MM.1S (cell line): ENCODE data around the gene PSENEN.

Source experiments
- DNase-seq: peaks from one replicate; pipeline ENCODE4 v3.0.0-alpha.2; 2015
- H2AFZ ChIP-seq: fragments of 300-600 bp; sonication (generic); 2 replicates; pipeline ENCODE4 v1.6.0; 2016; ENCODE audit warnings: antibody characterized with exemption, low read length
- H3F3A ChIP-seq: fragments of 300-600 bp; sonication (generic); 2 replicates; pipeline ENCODE4 v1.6.1; 2016; ENCODE audit warnings: mild to moderate bottlenecking, antibody characterized with exemption, low read length, moderate library complexity, mixed read lengths; ENCODE audit not compliant: insufficient read depth
- H3K27ac ChIP-seq: fragments of 300-600 bp; sonication (generic); 2 replicates; pipeline ENCODE4 v1.5.1; 2016; ENCODE audit warnings: mild to moderate bottlenecking, low read length
- H3K27me3 ChIP-seq: fragments of 300-600 bp; sonication (generic); replicated peaks from 2 replicates; pipeline ENCODE4 v1.6.0; 2016; ENCODE audit warnings: low read length; ENCODE audit not compliant: insufficient read depth
- H3K36me3 ChIP-seq: fragments of 300-600 bp; sonication (generic); replicated peaks from 2 replicates; pipeline ENCODE4 v1.6.1; 2016; ENCODE audit warnings: mild to moderate bottlenecking, low read length, mixed read lengths; ENCODE audit not compliant: insufficient read depth
- H3K4me1 ChIP-seq: fragments of 300-600 bp; sonication (generic); 2 replicates; pipeline ENCODE4 v1.6.1; 2016; ENCODE audit warnings: low read length, mixed read lengths
- H3K4me2 ChIP-seq: fragments of 300-600 bp; sonication (generic); 2 replicates; pipeline ENCODE4 v1.6.0; 2016; ENCODE audit warnings: low read depth, low read length
- H3K4me3 ChIP-seq: fragments of 300-600 bp; sonication (generic); 2 replicates; pipeline ENCODE4 v1.5.1; 2016; ENCODE audit warnings: low read length, mixed read lengths
- H3K79me2 ChIP-seq: fragments of 300-600 bp; sonication (generic); 2 replicates; pipeline ENCODE4 v1.6.1; 2016; ENCODE audit warnings: mixed run types, low read length, mixed read lengths
- H3K9ac ChIP-seq: fragments of 300-600 bp; sonication (generic); 2 replicates; pipeline ENCODE4 v1.6.1; 2016; ENCODE audit warnings: low read length, mixed read lengths
- H3K9me2 ChIP-seq: fragments of 300-600 bp; sonication (generic); replicated peaks from 2 replicates; pipeline ENCODE4 v1.6.1; 2016; ENCODE audit warnings: mild to moderate bottlenecking, low read length, mixed read lengths; ENCODE audit not compliant: insufficient read depth
- H3K9me3 ChIP-seq: fragments of 300-600 bp; sonication (generic); replicated peaks from 2 replicates; pipeline ENCODE4 v1.6.1; 2016; ENCODE audit warnings: mild to moderate bottlenecking, low read length, mixed read lengths; ENCODE audit not compliant: insufficient read depth
- H4K20me1 ChIP-seq: fragments of 300-600 bp; sonication (generic); 2 replicates; pipeline ENCODE4 v1.6.1; 2016; ENCODE audit warnings: mild to moderate bottlenecking, low read length, moderate library complexity, mixed read lengths; ENCODE audit not compliant: insufficient read depth
- CTCF ChIP-seq: fragments of 300-600 bp; sonication (generic); IDR thresholded peaks from 2 replicates; pipeline ENCODE4 v1.5.1; 2016; ENCODE audit warnings: antibody characterized with exemption, low read length, mixed read lengths
- EZH2 ChIP-seq: fragments of 300-600 bp; sonication (generic); optimal IDR thresholded peaks from 2 replicates; pipeline ENCODE3; 2017; ENCODE audit warnings: low read depth, mild to moderate bottlenecking, antibody characterized with exemption, low read length, mixed read lengths
- EZH2phosphoT487 ChIP-seq: fragments of 300-600 bp; sonication (generic); IDR thresholded peaks from 2 replicates; pipeline ENCODE4 v1.6.1; 2018; ENCODE audit warnings: antibody characterized with exemption, low read length

PSENEN gene

GRCh38 chr19:35755131-35755549 lies 9.7 kb downstream of the PSENEN start:
- no peak overlapping the region for H2AFZ ChIP-seq
- H3K9me2 ChIP-seq: no peaks in the 10 kb centered on the region
- H3K79me2 ChIP-seq: peaks cover 15% of the 10 kb centered on the region
- H3K36me3 ChIP-seq: no peaks in the 10 kb centered on the region
- H4K20me1 ChIP-seq: no peaks in the 10 kb centered on the region
- H3K4me1 ChIP-seq: peaks cover 12% of the 10 kb centered on the region; the same call in 1 of the 2 replicates
- DNase-seq: no peak
- no peaks in the 10 kb centered on the region for H3K27me3 ChIP-seq
- H3F3A ChIP-seq: peaks cover 4% of the 10 kb centered on the region; the same call in 1 of the 2 replicates
- TF ChIP-seq EZH2 (no peak), EZH2phosphoT487 (no peak), CTCF (no peak)
- no peaks in the 10 kb centered on the region for H3K9me3 ChIP-seq
- H3K9ac ChIP-seq: no peak overlapping the region
- H3K4me3 ChIP-seq: no peak overlapping the region
- no peak overlapping the region for H3K27ac ChIP-seq
- no peak overlapping the region for H3K4me2 ChIP-seq

- Histone ChIP-seq H3K4me3 (no peak overlapping the region), H2AFZ (no peak overlapping the region), H3F3A (peaks cover 4% of the 10 kb centered on the region; the same call in 1 of the 2 replicates), H3K9ac (no peak overlapping the region), H3K4me2 (no peak overlapping the region), H3K27me3 (no peaks in the 10 kb centered on the region), H3K27ac (no peak overlapping the region), H3K4me1 (peaks cover 12% of the 10 kb centered on the region; the same call in 1 of the 2 replicates), H3K79me2 (peaks cover 15% of the 10 kb centered on the region), H3K9me2 (no peaks in the 10 kb centered on the region), H3K9me3 (no peaks in the 10 kb centered on the region), H3K36me3 (no peaks in the 10 kb centered on the region), H4K20me1 (no peaks in the 10 kb centered on the region)
- DNase-seq: no peak
- TF ChIP-seq CTCF: no peak
- TF ChIP-seq EZH2phosphoT487: no peak
- TF ChIP-seq EZH2: no peak
Observed at GRCh38 chr19:35755550-35756376, 10.3 kb downstream of the PSENEN start.

- Histone ChIP-seq H3K4me1 (peaks cover 12% of the 10 kb centered on the region; the same call in 1 of the 2 replicates), H4K20me1 (no peaks in the 10 kb centered on the region), H3K79me2 (peaks cover 15% of the 10 kb centered on the region), H3K4me3 (peak within 1 kb of the TSS; percentile 75), H3K27ac (peak within 1 kb of the TSS; percentile 57; the same call in 1 of the 2 replicates), H2AFZ (peak within 1 kb of the TSS; percentile 82), H3K27me3 (no peaks in the 10 kb centered on the region), H3K36me3 (no peaks in the 10 kb centered on the region), H3K9ac (peak within 1 kb of the TSS; percentile 77; the same call in 1 of the 2 replicates), H3K4me2 (peak within 1 kb of the TSS; percentile 94), H3F3A (peaks cover 4% of the 10 kb centered on the region; the same call in 1 of the 2 replicates), H3K9me2 (no peaks in the 10 kb centered on the region), H3K9me3 (no peaks in the 10 kb centered on the region)
- no peak for TF ChIP-seq EZH2phosphoT487
- no peak for TF ChIP-seq CTCF
- TF ChIP-seq EZH2: no peak
- DNase-seq: no peak
Observed at GRCh38 chr19:35756377-35757230, 11.2 kb downstream of the PSENEN start, which contains the start of gene HSPB6. Gene HSPB6 (minus strand): TSS chr19:35757029. CDS start chr19:35757008, 21 bp downstream.
